HG02884 (cell line): Measurements from ENCODE around the gene FTO.

ENCODE experiments used
- ATAC-seq: cut with Tn5 transposase; IDR thresholded peaks from one replicate; pipeline ENCODE4 v1.9.1; 2021; ENCODE audit warnings: mild to moderate bottlenecking, moderate library complexity; ENCODE audit not compliant: unreplicated experiment

The FTO gene

DNA sequence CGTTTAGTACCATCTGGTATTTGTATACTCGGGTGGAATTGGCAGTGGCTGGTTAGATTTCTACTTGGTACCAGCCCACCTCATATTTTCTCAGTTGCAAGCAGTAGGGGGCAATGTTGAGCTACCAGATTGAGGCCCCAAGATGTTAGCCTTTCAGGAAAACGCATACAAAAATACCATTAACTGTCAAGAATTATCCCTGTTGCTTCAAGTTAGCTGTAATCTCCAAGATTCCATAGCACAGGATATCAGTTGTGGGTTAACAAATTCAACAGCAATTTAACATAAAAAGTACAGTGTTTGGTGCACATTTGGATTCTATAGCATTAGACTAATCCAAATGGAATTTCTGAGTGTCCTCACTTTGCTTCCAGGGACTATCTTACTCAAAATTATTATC, 188.2 kb downstream of the FTO start:
- no peak for ATAC-seq

GRCh38 chr16:53893731-53894435, 189.9 kb downstream of the FTO start:
- no peak for ATAC-seq

DNA sequence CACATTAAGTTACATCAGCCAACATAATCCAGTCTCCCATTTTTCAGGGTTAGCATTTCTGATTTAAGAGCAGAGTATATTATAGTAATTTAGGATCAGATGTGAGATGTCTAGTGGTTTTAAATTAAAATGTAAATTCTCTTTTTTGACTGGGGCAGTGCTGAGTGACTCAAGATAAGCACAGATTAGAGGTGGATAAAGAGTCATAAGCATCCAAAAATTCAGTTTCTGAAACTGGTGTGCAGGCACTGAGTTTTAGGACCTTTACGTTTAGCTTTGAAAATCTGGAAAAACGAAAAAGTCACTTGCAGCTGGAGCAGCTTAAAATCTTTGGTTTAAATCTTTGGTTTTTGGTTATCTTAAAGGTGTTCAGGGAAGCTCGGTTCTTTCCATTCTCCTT, 190.7 kb downstream of the FTO start:
- no peak for ATAC-seq

DNA sequence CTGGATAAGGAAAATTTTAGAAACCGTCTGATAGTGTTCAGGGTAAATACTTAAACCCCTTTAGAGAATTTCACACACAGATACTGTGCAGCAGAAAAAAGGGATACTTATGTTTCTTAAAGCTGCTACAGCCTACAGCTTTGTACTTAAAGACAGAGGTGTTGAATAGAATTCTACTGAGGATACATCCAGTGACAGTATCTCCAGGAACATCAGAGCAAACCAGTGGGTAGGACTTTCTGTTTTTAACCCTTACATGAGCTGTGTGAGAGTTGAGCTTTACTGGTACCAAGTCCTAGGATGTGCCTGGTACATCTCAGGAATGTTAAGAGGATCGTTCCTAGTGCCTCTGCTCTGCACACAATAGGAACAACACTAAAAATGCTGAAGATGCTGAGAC, 191.5 kb downstream of the FTO start:
- ATAC-seq = no peak

DNA sequence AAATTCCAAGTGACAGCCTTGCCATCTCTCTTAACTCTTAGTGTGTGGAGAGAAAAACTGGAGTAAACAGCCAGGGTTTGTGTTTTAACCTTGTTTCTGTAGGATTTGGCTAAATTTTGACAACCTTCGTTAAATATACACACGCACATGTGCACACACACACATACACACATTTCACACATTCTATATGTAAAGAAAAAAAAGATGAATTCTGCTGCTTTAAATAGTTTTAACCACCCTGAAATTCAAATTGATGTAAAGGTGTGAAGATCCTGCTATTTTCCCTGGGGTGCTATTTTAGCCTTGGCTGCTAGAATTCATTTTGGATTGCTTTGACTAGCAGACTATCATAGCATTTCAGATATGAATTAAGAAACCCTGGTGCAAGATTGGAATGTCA, 191.9 kb downstream of the FTO start:
- ATAC-seq = no peak

DNA sequence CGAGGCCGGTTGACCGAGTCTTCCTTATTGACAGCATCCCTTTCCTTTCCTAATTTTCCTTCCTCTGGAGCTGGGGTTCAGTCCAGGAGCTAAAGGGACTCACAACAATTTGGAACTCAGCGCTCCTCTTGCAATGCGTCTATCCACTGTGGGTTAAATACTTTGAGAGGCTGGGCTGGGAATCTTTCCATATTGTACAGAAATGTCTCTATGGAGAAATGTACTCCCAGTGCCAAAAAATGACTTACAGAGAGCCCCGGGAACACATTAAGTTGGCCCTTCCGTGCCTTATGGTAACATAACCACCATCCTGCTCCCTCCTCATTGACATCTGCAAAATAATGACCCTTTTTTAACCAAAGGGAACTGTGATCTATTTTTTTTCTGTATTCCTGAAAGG, 192.8 kb downstream of the FTO start:
- ATAC-seq = no peak

DNA sequence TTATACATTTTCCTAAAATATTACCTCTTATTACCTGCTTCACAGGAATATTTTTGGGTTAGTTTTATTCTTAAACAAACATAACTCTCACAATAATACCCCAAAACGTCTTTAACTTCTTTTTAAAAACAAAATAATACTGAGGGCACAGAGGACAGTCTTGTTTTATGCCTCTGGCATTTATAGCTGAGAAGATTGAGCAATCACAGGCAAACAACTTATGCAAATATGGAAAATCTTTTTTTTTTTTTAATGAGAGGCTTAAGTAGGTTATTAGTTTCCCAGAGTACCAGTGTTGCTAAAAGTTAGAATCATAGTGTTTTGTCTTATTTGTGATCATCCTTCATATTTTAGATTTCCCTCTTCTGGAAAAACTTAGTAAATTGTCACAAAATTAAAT, 195.0 kb downstream of the FTO start:
- no peak for ATAC-seq

GRCh38 chr16:53899431-53899830, 195.5 kb downstream of the FTO start:
- ATAC-seq = no peak

GRCh38 chr16:53900667-53901066, 196.7 kb downstream of the FTO start:
- no peak for ATAC-seq

DNA sequence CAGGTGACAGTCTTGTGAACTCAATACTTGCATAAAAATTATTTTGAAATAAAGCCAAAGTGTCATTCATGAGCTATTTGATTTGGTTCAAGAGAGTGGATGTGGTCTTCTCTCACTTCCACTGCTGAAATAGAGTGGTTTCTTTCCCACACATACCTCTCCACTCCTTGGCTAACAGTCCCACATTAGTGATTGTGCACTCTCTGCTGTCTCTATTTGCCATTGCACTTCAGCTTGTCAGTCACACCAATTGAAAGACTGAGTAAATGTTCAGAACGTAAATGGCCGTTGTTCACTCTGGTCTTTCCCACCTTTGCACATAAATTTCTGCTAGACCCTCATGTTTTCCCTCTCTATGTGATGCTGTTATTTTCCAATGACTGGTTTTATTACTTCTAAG, 197.5 kb downstream of the FTO start:
- no peak for ATAC-seq

DNA sequence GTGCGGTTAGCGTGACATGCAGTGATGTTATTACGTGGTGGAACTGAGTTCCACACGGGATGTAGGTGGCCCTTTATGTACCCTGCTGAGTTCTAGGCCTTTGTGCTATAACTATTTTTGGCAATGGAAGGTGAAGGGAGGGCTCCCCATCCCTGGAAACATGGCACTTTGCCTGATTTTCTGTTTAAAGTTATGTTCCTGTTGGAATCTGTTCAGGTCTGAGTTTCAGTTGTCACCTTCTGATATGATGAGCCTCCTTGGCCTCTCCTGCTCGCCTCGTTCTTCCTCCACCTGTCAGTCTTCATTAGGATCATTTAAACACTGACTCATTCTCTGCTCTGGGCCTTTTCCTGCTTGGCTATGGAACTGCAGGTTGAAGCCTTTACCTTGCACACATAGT, 200.6 kb downstream of the FTO start:
- ATAC-seq = no peak

GRCh38 chr16:53905028-53905427, 201.1 kb downstream of the FTO start:
- ATAC-seq = no peak

DNA sequence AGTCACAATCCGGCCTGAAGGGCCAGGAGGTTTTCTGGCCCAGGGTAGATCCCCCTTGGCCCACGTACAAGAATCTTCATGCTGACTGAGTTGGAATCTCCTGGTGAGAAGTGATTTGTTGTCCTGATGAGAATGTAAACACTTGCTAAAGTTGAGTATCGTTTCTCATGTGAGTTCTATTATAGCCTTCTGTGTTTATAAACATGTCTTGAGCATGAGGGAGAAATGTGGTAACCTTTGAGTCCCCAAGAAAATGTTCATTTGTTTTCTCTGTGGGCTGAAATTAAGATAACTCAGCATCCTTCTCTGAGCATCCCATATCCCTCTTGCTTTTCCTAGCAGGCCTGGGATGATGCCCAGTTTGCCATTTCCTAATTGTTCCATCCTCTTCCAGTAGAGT, 204.8 kb downstream of the FTO start:
- no peak for ATAC-seq

DNA sequence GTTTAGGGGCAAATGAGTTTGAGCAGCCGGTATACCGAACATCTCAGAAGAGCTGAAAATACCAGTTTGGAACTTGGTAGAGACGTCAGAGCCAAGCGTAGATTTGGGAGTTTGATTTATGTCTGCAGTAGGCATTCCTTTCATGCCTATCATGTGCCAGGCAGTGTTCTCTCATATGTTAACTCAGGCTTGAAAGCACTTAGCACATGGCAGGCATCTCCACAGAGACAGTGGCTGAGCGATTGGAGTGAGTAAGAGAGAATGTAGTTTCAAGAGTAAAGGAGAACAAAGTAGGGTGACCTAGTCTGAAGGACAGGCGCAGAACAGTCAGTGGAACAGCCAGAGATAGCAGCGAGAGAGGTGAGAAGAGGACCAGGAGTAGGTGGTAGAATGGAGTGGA, 207.0 kb downstream of the FTO start:
- no peak for ATAC-seq

DNA sequence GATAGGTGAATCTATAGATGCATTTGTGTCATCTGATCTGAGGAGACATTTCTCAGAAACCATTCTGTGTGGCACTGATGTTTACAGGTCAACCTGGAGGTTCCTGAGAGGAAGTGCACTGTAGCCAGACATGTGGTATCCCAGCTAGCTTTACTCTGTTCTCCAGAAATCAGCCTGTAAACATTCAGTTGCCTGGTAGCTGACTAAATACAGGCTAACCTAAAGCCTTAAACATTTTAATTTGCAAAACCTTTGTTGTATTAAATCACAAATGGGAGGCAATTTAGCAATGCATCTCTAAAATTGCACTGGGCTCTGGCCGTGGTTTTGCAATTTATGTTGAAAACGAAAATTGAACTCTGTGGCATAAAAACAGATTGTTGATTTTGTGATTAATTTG, 207.6 kb downstream of the FTO start:
- no peak for ATAC-seq

DNA sequence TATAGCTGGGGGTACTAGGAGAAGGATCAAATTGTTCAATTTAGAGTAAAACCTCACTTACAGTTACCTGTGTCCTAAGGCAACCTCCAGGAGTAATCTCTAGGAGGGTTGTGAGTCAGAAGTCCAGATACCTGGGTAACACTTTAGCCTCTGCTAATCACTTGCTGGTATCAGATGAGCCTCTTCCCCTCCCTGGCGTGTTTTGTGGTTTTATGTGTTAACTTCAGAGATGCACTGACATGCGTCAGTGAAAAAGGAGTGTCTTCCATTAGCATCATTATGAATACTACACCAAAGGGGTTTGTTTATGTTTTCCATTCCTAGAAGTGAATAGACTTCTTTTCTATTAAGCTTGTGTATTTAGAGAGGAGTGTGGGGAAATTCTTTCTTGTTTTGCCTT, 208.2 kb downstream of the FTO start:
- ATAC-seq = no peak

GRCh38 chr16:53913099-53913870, 209.3 kb downstream of the FTO start:
- no peak for ATAC-seq

- ATAC-seq = no peak
These were observed 210.0 kb downstream of the FTO start for GRCh38 chr16:53913920-53914319.

DNA sequence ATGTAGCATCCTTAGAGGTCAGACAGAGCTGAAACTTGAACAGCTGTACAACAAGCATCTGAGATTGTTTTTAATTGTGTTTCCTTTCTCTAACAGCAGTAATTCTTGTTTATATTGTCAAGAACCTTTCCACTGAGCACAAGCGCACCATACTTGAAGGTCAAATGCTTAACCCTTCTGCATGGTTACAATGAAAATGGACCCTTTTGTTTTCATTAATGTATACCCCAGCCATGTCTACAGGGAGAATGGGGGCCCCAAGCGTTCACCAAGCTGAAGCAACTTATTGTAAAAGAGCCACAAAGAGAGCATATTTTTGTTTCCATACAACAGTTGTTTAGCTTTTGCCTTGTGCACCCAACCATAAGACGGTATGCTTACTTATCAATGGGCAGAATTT, 210.8 kb downstream of the FTO start:
- ATAC-seq = no peak

- no peak for ATAC-seq
These were observed 211.7 kb downstream of the FTO start for GRCh38 chr16:53915452-53916160.

- ATAC-seq = no peak
These were observed 217.0 kb downstream of the FTO start for GRCh38 chr16:53920988-53921387.
